Stomach smooth muscle (tissue), 2 donors: ENCODE measurements around the gene VDAC2.
"Not testable (repeated sequence)": the region's sequence is repeated elsewhere in the genome, so short reads cannot be mapped to it uniquely, and the experiment has no call there.

Experiments
- H3K27ac ChIP-seq: one replicate; pipeline ENCODE4 v1.7.0; 2013; ENCODE audit warnings: mild to moderate bottlenecking, low read length, inconsistent platforms
- H3K27me3 ChIP-seq, 2 donors: one replicate each; pipeline ENCODE4 v1.7.0; 2013; ENCODE audit warnings: low read length in 2 of 2; ENCODE audit not compliant: insufficient read depth in 2 of 2, control insufficient read depth in 1 of 2
- H3K36me3 ChIP-seq, 2 donors: one replicate each; pipeline ENCODE4 v1.7.0; 2013; ENCODE audit warnings: low read length in 2 of 2; ENCODE audit not compliant: control insufficient read depth in 2 of 2, insufficient read depth in 2 of 2
- H3K4me1 ChIP-seq: one replicate; pipeline ENCODE4 v1.7.0; 2013; ENCODE audit warnings: low read length; ENCODE audit not compliant: control insufficient read depth, insufficient read depth
- H3K4me3 ChIP-seq, 2 donors: one replicate each; pipeline ENCODE4 v1.7.0; 2013; ENCODE audit warnings: low read length in 2 of 2
- H3K9ac ChIP-seq, 2 donors: one replicate each; pipeline ENCODE4 v1.7.0; 2013; ENCODE audit warnings: low read length in 2 of 2, mild to moderate bottlenecking in 1 of 2
- H3K9me3 ChIP-seq, 2 donors: one replicate each; pipeline ENCODE4 v1.7.0; 2013; ENCODE audit warnings: low read length in 2 of 2; ENCODE audit not compliant: control insufficient read depth in 2 of 2
- donor health status: healthy.
- donor health status: Pancreatic carcinoma.

Gene VDAC2

GRCh38 chr10:75209086-75209920 is 1.3 kb upstream of the VDAC2 start:
- peaks cover 2 to 12% of the 10 kb centered on the region in 2 donors for H3K36me3 ChIP-seq
- H3K4me1 ChIP-seq: peaks cover 37% of the 10 kb centered on the region
- no peaks in the 10 kb centered on the region for H3K9me3 ChIP-seq
- H3K4me3 ChIP-seq: peak overlapping the region; percentile 92 to 96
- H3K27ac ChIP-seq: peak overlapping the region; percentile 99
- no peaks in the 10 kb centered on the region for H3K27me3 ChIP-seq
- peak overlapping the region; percentile 99 to 100 for H3K9ac ChIP-seq

- peak overlapping the region; percentile 99 to 100 for H3K9ac ChIP-seq
- H3K27ac ChIP-seq: peak overlapping the region; percentile 99
- peak overlapping the region; percentile 92 to 96 for H3K4me3 ChIP-seq
- H3K4me1 ChIP-seq: peaks cover 37% of the 10 kb centered on the region
- no peaks in the 10 kb centered on the region for H3K9me3 ChIP-seq
- H3K27me3 ChIP-seq: no peaks in the 10 kb centered on the region
- peaks cover 5 to 18% of the 10 kb centered on the region in 2 donors for H3K36me3 ChIP-seq
Measured at GRCh38 chr10:75209921-75210281, 695 bp upstream of the VDAC2 start.

- Histone ChIP-seq H3K36me3 (peaks cover 5 to 22% of the 10 kb centered on the region in 2 donors), H3K4me1 (peaks cover 37% of the 10 kb centered on the region), H3K4me3 (peak overlapping the region; percentile 92 to 96), H3K27ac (peak overlapping the region; percentile 99), H3K9me3 (no peaks in the 10 kb centered on the region), H3K9ac (peak overlapping the region; percentile 94 to 100), H3K27me3 (no peaks in the 10 kb centered on the region)
Measured at GRCh38 chr10:75211007-75211691, 553 bp downstream of the VDAC2 start.

- Histone ChIP-seq H3K27ac (no peak overlapping the region), H3K36me3 (peaks cover 15 to 22% of the 10 kb centered on the region in 2 donors), H3K9me3 (no peaks in the 10 kb centered on the region), H3K9ac (peak overlapping the region; percentile 13 to 100), H3K27me3 (no peaks in the 10 kb centered on the region), H3K4me3 (peak overlapping the region; percentile 92 to 96), H3K4me1 (peaks cover 37% of the 10 kb centered on the region)
Measured at GRCh38 chr10:75212343-75212742, 1.7 kb downstream of the VDAC2 start.

- H3K4me1 ChIP-seq: peaks cover 19% of the 10 kb centered on the region
- H3K9ac ChIP-seq: no peak overlapping the region
- H3K27me3 ChIP-seq: no peaks in the 10 kb centered on the region
- no peak overlapping the region for H3K27ac ChIP-seq
- H3K4me3 ChIP-seq: no peak overlapping the region
- no peaks in the 10 kb centered on the region for H3K9me3 ChIP-seq
- peaks cover 53 to 55% of the 10 kb centered on the region in 2 donors for H3K36me3 ChIP-seq
Measured at GRCh38 chr10:75220274-75220673, 9.7 kb downstream of the VDAC2 start.

- H3K9ac ChIP-seq, H3K27ac ChIP-seq, H3K9me3 ChIP-seq, H3K4me3 ChIP-seq, H3K27me3 ChIP-seq: not testable (repeated sequence)
- Histone ChIP-seq H3K36me3 (peaks cover 51 to 52% of the 10 kb centered on the region in 2 donors), H3K4me1 (peaks cover 31% of the 10 kb centered on the region)
Measured at GRCh38 chr10:75221492-75221891, 10.9 kb downstream of the VDAC2 start.

GRCh38 chr10:75223507-75223906 is 12.9 kb downstream of the VDAC2 start:
- H3K4me3 ChIP-seq: no peak overlapping the region
- peaks cover 40 to 48% of the 10 kb centered on the region in 2 donors for H3K36me3 ChIP-seq
- peaks cover 43% of the 10 kb centered on the region for H3K4me1 ChIP-seq
- H3K27ac ChIP-seq: peak overlapping the region; percentile 53
- H3K9ac ChIP-seq: no peak overlapping the region
- H3K27me3 ChIP-seq: no peaks in the 10 kb centered on the region
- H3K9me3 ChIP-seq: no peaks in the 10 kb centered on the region

- no peaks in the 10 kb centered on the region for H3K27me3 ChIP-seq
- peaks cover 43% of the 10 kb centered on the region for H3K4me1 ChIP-seq
- peak overlapping the region in 1 of 2 donors; percentile 20 for H3K4me3 ChIP-seq
- no peak overlapping the region for H3K9ac ChIP-seq
- no peaks in the 10 kb centered on the region for H3K9me3 ChIP-seq
- H3K27ac ChIP-seq: peak overlapping the region; percentile 58
- H3K36me3 ChIP-seq: peaks cover 32 to 35% of the 10 kb centered on the region in 2 donors
Measured at GRCh38 chr10:75226095-75226494, 15.5 kb downstream of the VDAC2 start.

GRCh38 chr10:75226656-75227055 is 16.1 kb downstream of the VDAC2 start:
- peaks cover 43% of the 10 kb centered on the region for H3K4me1 ChIP-seq
- peak overlapping the region in 1 of 2 donors; percentile 13 for H3K9ac ChIP-seq
- peaks cover 35 to 38% of the 10 kb centered on the region in 2 donors for H3K36me3 ChIP-seq
- H3K27ac ChIP-seq: peak overlapping the region; percentile 58
- H3K4me3 ChIP-seq: no peak overlapping the region
- no peaks in the 10 kb centered on the region for H3K27me3 ChIP-seq
- no peaks in the 10 kb centered on the region for H3K9me3 ChIP-seq

GRCh38 chr10:75228278-75228677 is 17.7 kb downstream of the VDAC2 start:
- Histone ChIP-seq H3K36me3 (peaks cover 26 to 37% of the 10 kb centered on the region in 2 donors), H3K4me1 (peaks cover 39% of the 10 kb centered on the region), H3K4me3 (no peak overlapping the region), H3K27me3 (no peaks in the 10 kb centered on the region), H3K9ac (no peak overlapping the region), H3K9me3 (no peaks in the 10 kb centered on the region), H3K27ac (no peak overlapping the region)
